Memory B cell (primary cell): Measurements from ENCODE around the gene PRDM1.
A peak's percentile ranks its signal among the peaks of the same experiment; 100 is the strongest.

ENCODE experiments used
- ATAC-seq: fragments of 150-1000 bp; cut with Tn5 transposase; 2 replicates; pipeline ENCODE4 v1.10.0; 2021; ENCODE audit warnings: low read depth, mild to moderate bottlenecking, moderate library complexity
- DNase-seq, 2 donors: peaks; one replicate each; pipeline ENCODE4 v3.0.0; 2022; ENCODE audit warnings: low spot score in 2 of 2
- H3K27ac Mint-ChIP-seq: one replicate; pipeline ENCODE4 v1.8.0; 2022; ENCODE audit warnings: mild to moderate bottlenecking, moderate library complexity, mixed read lengths
- H3K27me3 Mint-ChIP-seq: one replicate; pipeline ENCODE4 v1.8.0; 2022; ENCODE audit warnings: mixed read lengths
- H3K36me3 Mint-ChIP-seq: one replicate; pipeline ENCODE4 v1.8.0; 2022; ENCODE audit warnings: mild to moderate bottlenecking, mixed read lengths
- H3K4me1 Mint-ChIP-seq: one replicate; pipeline ENCODE4 v1.8.0; 2022; ENCODE audit warnings: mixed read lengths
- H3K4me3 Mint-ChIP-seq: one replicate; pipeline ENCODE4 v1.8.0; 2022; ENCODE audit warnings: mild to moderate bottlenecking, moderate library complexity, mixed read lengths
- H3K9me3 Mint-ChIP-seq: one replicate; pipeline ENCODE4 v1.8.0; 2022; ENCODE audit warnings: mixed read lengths

The PRDM1 gene

GRCh38 chr6:106122306-106122918, 36.3 kb downstream of the PRDM1 start:
- no peak overlapping the region for H3K27ac Mint-ChIP-seq
- ATAC-seq, result no peak
- peaks cover 19% of the 10 kb centered on the region for H3K4me1 Mint-ChIP-seq
- H3K9me3 Mint-ChIP-seq, result no peaks in the 10 kb centered on the region
- H3K36me3 Mint-ChIP-seq, result no peaks in the 10 kb centered on the region
- H3K27me3 Mint-ChIP-seq, result no peaks in the 10 kb centered on the region
- no peak overlapping the region for H3K4me3 Mint-ChIP-seq
- DNase-seq, result no peak

- Mint-ChIP-seq H3K4me3 (no peak overlapping the region), H3K27ac (no peak overlapping the region), H3K36me3 (no peaks in the 10 kb centered on the region), H3K9me3 (no peaks in the 10 kb centered on the region), H3K4me1 (peaks cover 14% of the 10 kb centered on the region), H3K27me3 (no peaks in the 10 kb centered on the region)
- ATAC-seq (no peak), DNase-seq (no peak)
Observed at GRCh38 chr6:106122938-106123656, 37.0 kb downstream of the PRDM1 start.

GRCh38 chr6:106124015-106124414, 37.9 kb downstream of the PRDM1 start:
- DNase-seq (no peak), ATAC-seq (no peak)
- peak overlapping the region; percentile 18 for H3K4me3 Mint-ChIP-seq
- no peaks in the 10 kb centered on the region for H3K36me3 Mint-ChIP-seq
- H3K9me3 Mint-ChIP-seq, result no peaks in the 10 kb centered on the region
- no peak overlapping the region for H3K27ac Mint-ChIP-seq
- H3K27me3 Mint-ChIP-seq, result no peaks in the 10 kb centered on the region
- peaks cover 14% of the 10 kb centered on the region for H3K4me1 Mint-ChIP-seq

- Mint-ChIP-seq H3K27me3 (no peaks in the 10 kb centered on the region), H3K4me1 (peaks cover 15% of the 10 kb centered on the region), H3K9me3 (no peaks in the 10 kb centered on the region), H3K27ac (no peak overlapping the region), H3K4me3 (no peak overlapping the region), H3K36me3 (no peaks in the 10 kb centered on the region)
- no peak for DNase-seq
- no peak for ATAC-seq
Observed at GRCh38 chr6:106124437-106125430, 38.6 kb downstream of the PRDM1 start.

GRCh38 chr6:106125925-106126435, 39.8 kb downstream of the PRDM1 start:
- no peaks in the 10 kb centered on the region for H3K36me3 Mint-ChIP-seq
- H3K9me3 Mint-ChIP-seq, result no peaks in the 10 kb centered on the region
- H3K4me1 Mint-ChIP-seq, result peaks cover 19% of the 10 kb centered on the region
- ATAC-seq (peak; percentile 67), DNase-seq (no peak)
- peak overlapping the region; percentile 76 for H3K4me3 Mint-ChIP-seq
- H3K27ac Mint-ChIP-seq, result peak overlapping the region; percentile 72
- H3K27me3 Mint-ChIP-seq, result no peaks in the 10 kb centered on the region

- no peak for ATAC-seq
- no peak for DNase-seq
- Mint-ChIP-seq H3K27me3 (no peaks in the 10 kb centered on the region), H3K9me3 (no peaks in the 10 kb centered on the region), H3K4me1 (peaks cover 19% of the 10 kb centered on the region), H3K36me3 (no peaks in the 10 kb centered on the region), H3K4me3 (peak overlapping the region; percentile 76), H3K27ac (peak overlapping the region; percentile 72)
Observed at GRCh38 chr6:106126482-106126881, 40.3 kb downstream of the PRDM1 start.

GRCh38 chr6:106128981-106129781, 43.0 kb downstream of the PRDM1 start:
- Mint-ChIP-seq H3K4me3 (no peak overlapping the region), H3K27me3 (no peaks in the 10 kb centered on the region), H3K36me3 (no peaks in the 10 kb centered on the region), H3K9me3 (no peaks in the 10 kb centered on the region), H3K4me1 (peaks cover 18% of the 10 kb centered on the region), H3K27ac (no peak overlapping the region)
- DNase-seq (no peak), ATAC-seq (peak; percentile 37)

- no peak for DNase-seq
- Mint-ChIP-seq H3K27ac (no peak overlapping the region), H3K4me1 (peaks cover 9% of the 10 kb centered on the region), H3K9me3 (no peaks in the 10 kb centered on the region), H3K4me3 (no peak overlapping the region), H3K27me3 (no peaks in the 10 kb centered on the region), H3K36me3 (no peaks in the 10 kb centered on the region)
- ATAC-seq, result no peak
Observed at GRCh38 chr6:106132153-106132698, 46.1 kb downstream of the PRDM1 start.

GRCh38 chr6:106133040-106133439, 46.9 kb downstream of the PRDM1 start:
- peaks cover 12% of the 10 kb centered on the region for H3K4me1 Mint-ChIP-seq
- no peak for ATAC-seq
- no peak overlapping the region for H3K27ac Mint-ChIP-seq
- no peak for DNase-seq
- no peaks in the 10 kb centered on the region for H3K9me3 Mint-ChIP-seq
- H3K27me3 Mint-ChIP-seq, result no peaks in the 10 kb centered on the region
- no peak overlapping the region for H3K4me3 Mint-ChIP-seq
- no peaks in the 10 kb centered on the region for H3K36me3 Mint-ChIP-seq

GRCh38 chr6:106134087-106134770, 48.1 kb downstream of the PRDM1 start:
- no peaks in the 10 kb centered on the region for H3K27me3 Mint-ChIP-seq
- no peaks in the 10 kb centered on the region for H3K9me3 Mint-ChIP-seq
- H3K4me1 Mint-ChIP-seq, result peaks cover 15% of the 10 kb centered on the region
- DNase-seq, result no peak
- ATAC-seq, result no peak
- no peaks in the 10 kb centered on the region for H3K36me3 Mint-ChIP-seq
- no peak overlapping the region for H3K27ac Mint-ChIP-seq
- H3K4me3 Mint-ChIP-seq, result no peak overlapping the region

- no peaks in the 10 kb centered on the region for H3K27me3 Mint-ChIP-seq
- ATAC-seq (no peak), DNase-seq (no peak)
- peaks cover 10% of the 10 kb centered on the region for H3K4me1 Mint-ChIP-seq
- H3K36me3 Mint-ChIP-seq, result no peaks in the 10 kb centered on the region
- H3K4me3 Mint-ChIP-seq, result no peak overlapping the region
- no peaks in the 10 kb centered on the region for H3K9me3 Mint-ChIP-seq
- no peak overlapping the region for H3K27ac Mint-ChIP-seq
Observed at GRCh38 chr6:106134906-106135634, 48.9 kb downstream of the PRDM1 start.

- ATAC-seq, result no peak
- Mint-ChIP-seq H3K9me3 (no peaks in the 10 kb centered on the region), H3K4me3 (no peak overlapping the region), H3K27ac (no peak overlapping the region), H3K4me1 (peaks cover 10% of the 10 kb centered on the region), H3K27me3 (no peaks in the 10 kb centered on the region), H3K36me3 (no peaks in the 10 kb centered on the region)
- DNase-seq, result no peak
Observed at GRCh38 chr6:106135911-106136571, 49.9 kb downstream of the PRDM1 start.
